GM10266 (cell line): ENCODE measurements around the gene CDC42BPA.

Source experiments
- DNase-seq: peaks from one replicate; pipeline ENCODE4 v3.0.0; 2012; ENCODE audit errors: extremely low spot score
- CTCF ChIP-seq: IDR thresholded peaks from 2 replicates; pipeline ENCODE4 v1.5.1; 2012; ENCODE audit warnings: mild to moderate bottlenecking, low read depth; ENCODE audit not compliant: control insufficient read depth, insufficient read depth; ENCODE audit errors: missing control alignments

CDC42BPA gene

GRCh38 chr1:226946285-226946684 is 372.0 kb downstream of the CDC42BPA start:
- DNase-seq: no peak
- TF ChIP-seq CTCF: no peak

GRCh38 chr1:226945858-226946245 is 372.4 kb downstream of the CDC42BPA start:
- TF ChIP-seq CTCF: no peak
- DNase-seq: no peak

- TF ChIP-seq CTCF: no peak
- DNase-seq: no peak
Observed at GRCh38 chr1:226945106-226945857, 373.0 kb downstream of the CDC42BPA start.

- TF ChIP-seq CTCF: no peak
- no peak for DNase-seq
Observed at GRCh38 chr1:226943927-226944326, 374.4 kb downstream of the CDC42BPA start.

- no peak for TF ChIP-seq CTCF
- DNase-seq: no peak
Observed at GRCh38 chr1:226943156-226943555, 375.1 kb downstream of the CDC42BPA start.

GRCh38 chr1:226942392-226942791 is 375.9 kb downstream of the CDC42BPA start:
- no peak for TF ChIP-seq CTCF
- DNase-seq: no peak

GRCh38 chr1:226940806-226941067 is 377.6 kb downstream of the CDC42BPA start:
- DNase-seq: no peak
- no peak for TF ChIP-seq CTCF
